Small intestine (tissue), 7 donors: ENCODE results near the gene FAM131B. TPM values are rescaled to one million over a fixed set of nuclear protein-coding genes. Genes with fewer than 3 reads are reported as not detected.
"Not testable (repeated sequence)": the region's sequence is repeated elsewhere in the genome, so short reads cannot be mapped to it uniquely, and the experiment has no call there.

Experiments used
- DNase-seq, 2 donors: peaks; one replicate each; pipeline versions ENCODE4 v3.0.0 to v3.0.0-alpha.2; 2013
- FAIRE-seq: peaks from 2 replicates; lab custom pipeline; 2012; peaks lifted over from hg19 to GRCh38; lab: Jason Lieb, UNC
- H3K27ac ChIP-seq, 3 donors: one replicate each; pipeline ENCODE4 v1.5.1; 2013; ENCODE audit warnings: low read length in 2 of 3, mild to moderate bottlenecking in 2 of 3, control low read depth in 1 of 3, inconsistent platforms in 1 of 3, low read depth in 1 of 3, moderate library complexity in 1 of 3
- H3K27me3 ChIP-seq, 3 donors: one replicate each; pipeline ENCODE4 v1.6.1; 2013; ENCODE audit warnings: low read length in 3 of 3, inconsistent platforms in 1 of 3; ENCODE audit not compliant: control insufficient read depth in 3 of 3, insufficient read depth in 3 of 3
- H3K36me3 ChIP-seq, 3 donors: one replicate each; pipeline ENCODE4 v1.6.1; 2013; ENCODE audit warnings: low read length in 3 of 3, inconsistent platforms in 1 of 3, low read depth in 1 of 3, mild to moderate bottlenecking in 1 of 3, moderate library complexity in 1 of 3; ENCODE audit not compliant: control insufficient read depth in 3 of 3, insufficient read depth in 2 of 3
- H3K4me1 ChIP-seq, 3 donors: one replicate each; pipeline ENCODE4 v1.6.1; 2013; ENCODE audit warnings: low read length in 2 of 3, inconsistent platforms in 1 of 3, low read depth in 1 of 3, mild to moderate bottlenecking in 1 of 3, moderate library complexity in 1 of 3; ENCODE audit not compliant: control insufficient read depth in 3 of 3, insufficient read depth in 2 of 3
- H3K4me3 ChIP-seq, 3 donors: one replicate each; pipeline ENCODE4 v1.5.1; 2013; ENCODE audit warnings: low read length in 3 of 3, control low read depth in 1 of 3, inconsistent platforms in 1 of 3, low read depth in 1 of 3, mild to moderate bottlenecking in 1 of 3, moderate library complexity in 1 of 3
- H3K9me3 ChIP-seq, 2 donors: one replicate each; pipeline ENCODE4 v1.6.1; 2013; ENCODE audit warnings: low read depth in 1 of 2, low read length in 1 of 2; ENCODE audit not compliant: control insufficient read depth in 2 of 2, insufficient read depth in 1 of 2
- WGBS, 3 donors: extraction: QIAGEN DNeasy Blood & Tissue Kit; methylation state at CpG; one replicate each; pipeline ENCODE4 v1.1.7; 2013; 5-methylcytosine and 5-hydroxymethylcytosine counted together
- polyA plus RNA-seq, 4 donors: library from polyadenylated mRNA; stranded (reverse) in 3 of 4; unstranded in 1 of 4; fragments of 200-250 nt in 3 of 4; fragments of 120-200 nt in 1 of 4; gene quantifications; one replicate each; pipeline versions ENCODE4 v1.2.1 to v1.2.3, GENCODE V29; 2013
- donor health status: healthy with polysubstance abuse.
- donor health status: control.
- donor health status: control.
- donor health status: Bipolar disorder and iron deficiency.
- donor health status: healthy.

FAM131B gene
- polyA plus RNA-seq, 4 donors, result 0.54 to 3.3 (median 1.5) TPM; not detected in 1

GRCh38 chr7:143406002-143406357 is 43.5 kb upstream of the FAM131B start:
- Histone ChIP-seq H3K4me3 (peak overlapping the region in 1 of 3 donors; percentile 19), H3K27ac (no peak overlapping the region), H3K9me3 (no peaks in the 10 kb centered on the region), H3K36me3 (peaks cover 0 to 17% (median 0%) of the 10 kb centered on the region in 3 donors), H3K27me3 (no peaks in the 10 kb centered on the region), H3K4me1 (peaks cover 11 to 49% (median 19%) of the 10 kb centered on the region in 3 donors)
- DNase-seq (peak in 1 of 2 donors; percentile 85), FAIRE-seq (no peak)
- WGBS, 3 donors, result 24 to 56% (median 30%) methylated on average over 3 of the region's 3 CpGs

GRCh38 chr7:143405173-143406001 is 42.9 kb upstream of the FAM131B start:
- H3K36me3 ChIP-seq, result peaks cover 0 to 20% (median 2%) of the 10 kb centered on the region in 3 donors
- no peaks in the 10 kb centered on the region for H3K27me3 ChIP-seq
- H3K4me1 ChIP-seq, result peaks cover 11 to 45% (median 18%) of the 10 kb centered on the region in 3 donors
- peak overlapping the region in 1 of 3 donors; percentile 21 for H3K27ac ChIP-seq
- H3K9me3 ChIP-seq, result no peaks in the 10 kb centered on the region
- H3K4me3 ChIP-seq, result peak overlapping the region in 1 of 3 donors; percentile 19
- 31 to 44% (median 43%) methylated on average over 9 of the region's 9 CpGs for WGBS, 3 donors
- DNase-seq, result peak in 1 of 2 donors; percentile 53
- no peak for FAIRE-seq

- H3K27ac ChIP-seq, DNase-seq, H3K9me3 ChIP-seq, H3K27me3 ChIP-seq, H3K4me3 ChIP-seq, FAIRE-seq: not testable (repeated sequence)
- 78 to 81% (median 79%) methylated on average over 4 of the region's 4 CpGs for WGBS, 3 donors
- peaks cover 5 to 47% (median 8%) of the 10 kb centered on the region in 3 donors for H3K36me3 ChIP-seq
- peaks cover 8 to 24% (median 11%) of the 10 kb centered on the region in 3 donors for H3K4me1 ChIP-seq
These were observed 39.7 kb upstream of the FAM131B start for GRCh38 chr7:143402233-143402632.

DNA sequence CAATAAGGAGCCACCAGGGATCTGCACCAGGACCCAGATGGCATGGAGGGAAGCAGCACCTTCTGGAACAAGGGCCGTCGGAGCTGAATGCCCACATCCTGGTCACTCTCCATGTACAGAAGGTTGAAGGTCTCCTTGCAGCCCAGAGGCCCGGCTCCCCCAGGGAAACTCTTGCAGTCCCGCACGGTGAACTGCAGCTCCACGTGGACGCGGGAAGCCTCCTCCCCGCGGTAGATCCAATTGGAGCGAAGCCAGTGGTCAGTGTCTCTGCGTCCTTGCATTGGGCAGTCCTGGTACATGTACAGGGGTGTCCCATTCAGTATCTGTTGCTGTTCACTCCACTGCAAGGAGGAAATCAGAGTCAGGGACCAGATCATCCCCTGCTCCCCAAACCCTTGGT is 38.8 kb upstream of the FAM131B start:
- peaks cover 4 to 17% (median 8%) of the 10 kb centered on the region in 3 donors for H3K4me1 ChIP-seq
- no peaks in the 10 kb centered on the region for H3K9me3 ChIP-seq
- 91 to 93% (median 91%) methylated on average over 12 of the region's 12 CpGs for WGBS, 3 donors
- DNase-seq, result no peak
- H3K27me3 ChIP-seq, result no peaks in the 10 kb centered on the region
- no peak overlapping the region for H3K27ac ChIP-seq
- no peak overlapping the region for H3K4me3 ChIP-seq
- peaks cover 5 to 57% (median 9%) of the 10 kb centered on the region in 3 donors for H3K36me3 ChIP-seq
- no peak for FAIRE-seq

GRCh38 chr7:143399642-143400041 is 37.1 kb upstream of the FAM131B start:
- FAIRE-seq (no peak), DNase-seq (no peak)
- no peak overlapping the region for H3K27ac ChIP-seq
- no peaks in the 10 kb centered on the region for H3K9me3 ChIP-seq
- H3K27me3 ChIP-seq, result no peaks in the 10 kb centered on the region
- 94 to 97% (median 96%) methylated on average over 20 of the region's 20 CpGs for WGBS, 3 donors
- H3K4me3 ChIP-seq, result no peak overlapping the region
- peaks cover 0 to 19% (median 2%) of the 10 kb centered on the region in 3 donors for H3K4me1 ChIP-seq
- peaks cover 5 to 69% (median 11%) of the 10 kb centered on the region in 3 donors for H3K36me3 ChIP-seq

DNA sequence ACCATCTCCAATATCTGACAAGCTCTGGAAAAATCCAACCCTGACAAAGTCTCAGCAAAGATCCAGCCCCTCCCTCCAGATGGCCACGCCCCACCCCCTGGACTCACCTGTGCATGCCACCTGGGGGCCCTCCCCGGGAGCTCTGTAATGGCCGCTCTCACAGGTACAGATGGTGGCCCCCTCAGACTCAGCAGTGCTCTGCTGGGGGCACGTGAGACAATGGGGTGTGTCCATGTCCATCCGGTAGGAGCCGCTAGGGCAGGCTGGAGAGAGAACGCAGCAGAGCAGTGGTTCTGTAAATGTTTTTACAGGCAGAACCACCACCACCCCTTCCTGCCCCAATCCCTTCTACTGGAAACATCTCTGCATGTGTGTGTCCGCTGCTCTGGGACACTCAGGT is 36.6 kb upstream of the FAM131B start:
- Histone ChIP-seq H3K36me3 (peaks cover 5 to 74% (median 11%) of the 10 kb centered on the region in 3 donors), H3K27ac (no peak overlapping the region), H3K4me3 (no peak overlapping the region), H3K27me3 (no peaks in the 10 kb centered on the region), H3K4me1 (peaks cover 0 to 20% (median 2%) of the 10 kb centered on the region in 3 donors), H3K9me3 (no peaks in the 10 kb centered on the region)
- no peak for FAIRE-seq
- 86 to 90% (median 86%) methylated on average over 8 of the region's 8 CpGs for WGBS, 3 donors
- DNase-seq, result no peak

GRCh38 chr7:143398616-143399015 is 36.1 kb upstream of the FAM131B start:
- 90 to 93% (median 91%) methylated on average over 14 of the region's 14 CpGs for WGBS, 3 donors
- Histone ChIP-seq H3K36me3 (peaks cover 5 to 79% (median 11%) of the 10 kb centered on the region in 3 donors), H3K27me3 (no peaks in the 10 kb centered on the region), H3K4me1 (peaks cover 0 to 26% (median 2%) of the 10 kb centered on the region in 3 donors), H3K9me3 (no peaks in the 10 kb centered on the region), H3K4me3 (no peak overlapping the region), H3K27ac (no peak overlapping the region)
- DNase-seq, result no peak
- no peak for FAIRE-seq

GRCh38 chr7:143397710-143398530 is 35.4 kb upstream of the FAM131B start:
- H3K9me3 ChIP-seq, result no peaks in the 10 kb centered on the region
- FAIRE-seq (no peak), DNase-seq (no peak)
- H3K27me3 ChIP-seq, result no peaks in the 10 kb centered on the region
- H3K4me1 ChIP-seq, result peaks cover 0 to 32% (median 2%) of the 10 kb centered on the region in 3 donors
- H3K4me3 ChIP-seq, result no peak overlapping the region
- WGBS, 3 donors, result 81 to 90% (median 84%) methylated on average over 16 of the region's 16 CpGs
- H3K36me3 ChIP-seq, result peaks cover 5 to 86% (median 11%) of the 10 kb centered on the region in 3 donors
- H3K27ac ChIP-seq, result no peak overlapping the region
